GM21529 (cell line): ENCODE results near the gene FAM169A.
"Not testable (repeated sequence)": the region's sequence is repeated elsewhere in the genome, so short reads cannot be mapped to it uniquely, and the experiment has no call there.

Experiments
- ATAC-seq: cut with Tn5 transposase; IDR thresholded peaks from one replicate; pipeline ENCODE4 v1.9.1; 2021; ENCODE audit not compliant: unreplicated experiment

Gene FAM169A

DNA sequence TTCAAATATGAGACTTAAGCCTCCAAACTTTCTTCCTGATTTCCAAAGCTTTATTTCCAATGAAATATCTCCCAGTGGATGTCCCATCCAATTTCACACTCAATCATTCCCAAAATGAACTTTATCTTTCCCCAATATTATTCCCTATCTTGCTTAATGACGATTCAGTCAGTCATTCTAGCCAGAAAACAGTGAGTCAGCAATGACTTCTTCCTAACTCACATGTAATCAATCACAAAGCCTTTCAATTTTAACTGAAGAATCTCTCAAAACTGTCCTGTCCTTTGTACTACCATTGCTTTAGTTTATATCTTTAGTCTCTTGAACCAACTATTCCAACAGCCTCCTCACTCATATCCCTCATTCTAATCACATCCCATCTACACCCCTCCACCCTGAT is 64.2 kb downstream of the FAM169A start:
- no peak for ATAC-seq

DNA sequence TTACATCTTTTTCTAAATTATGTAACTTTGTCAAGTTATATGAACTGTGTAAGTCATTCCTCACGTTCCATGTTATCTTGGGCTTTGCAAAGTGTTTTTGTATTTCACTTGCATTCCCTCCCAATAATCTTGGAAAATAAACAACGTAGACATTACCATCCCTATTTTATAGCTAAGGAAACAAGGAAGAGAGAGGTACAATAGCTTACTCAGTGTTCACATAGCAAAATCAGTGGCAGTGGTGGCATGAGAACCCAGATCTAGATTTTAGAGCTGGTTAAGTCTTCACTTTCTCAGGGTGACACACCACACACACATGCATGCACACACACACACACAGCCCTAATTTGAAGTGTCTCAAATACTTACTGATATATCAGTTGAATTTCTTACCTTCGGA is 65.0 kb downstream of the FAM169A start:
- ATAC-seq, result no peak

DNA sequence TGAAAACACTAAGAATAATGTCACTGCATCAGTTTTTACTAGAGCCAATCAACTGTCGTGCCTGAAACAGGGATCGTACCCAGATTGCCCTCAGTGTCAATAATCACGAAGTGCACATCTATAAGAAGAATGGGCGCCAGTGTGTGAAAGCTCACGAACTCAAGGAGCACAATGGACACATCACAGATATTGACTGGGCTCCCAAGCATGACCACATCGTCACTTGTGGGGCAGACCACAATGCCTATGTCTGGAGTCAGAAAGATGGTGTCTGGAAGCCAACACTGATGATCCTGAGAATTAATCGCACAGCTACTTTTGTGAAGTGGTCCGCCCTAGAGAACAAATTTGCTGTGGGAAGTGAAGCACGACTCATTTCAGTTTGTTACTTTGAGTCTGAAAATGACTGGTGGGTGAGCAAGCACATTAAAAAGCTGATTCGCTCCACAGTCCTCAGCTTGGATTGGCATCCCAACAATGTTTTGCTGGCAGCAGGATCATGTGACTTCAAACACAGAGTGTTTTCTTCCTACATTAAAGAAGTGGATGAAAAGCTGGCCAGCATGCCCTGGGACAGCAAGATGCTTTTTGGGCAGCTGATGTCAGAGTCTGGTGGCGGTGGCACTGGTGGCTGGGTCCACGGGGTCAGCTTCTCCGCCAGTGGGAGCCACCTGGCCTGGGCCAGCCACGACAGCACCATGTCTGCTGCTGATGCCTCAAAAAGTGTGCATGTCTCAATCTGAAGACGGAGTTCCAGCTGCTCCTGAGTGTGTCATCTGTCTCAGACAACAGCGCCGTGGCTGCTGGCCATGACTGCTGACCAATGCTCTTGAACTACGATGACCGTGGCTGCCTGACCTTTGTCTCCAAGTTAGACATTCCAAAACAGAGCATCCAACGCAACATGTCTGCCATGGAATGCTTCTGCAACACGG is 66.9 kb downstream of the FAM169A start:
- no peak for ATAC-seq

DNA sequence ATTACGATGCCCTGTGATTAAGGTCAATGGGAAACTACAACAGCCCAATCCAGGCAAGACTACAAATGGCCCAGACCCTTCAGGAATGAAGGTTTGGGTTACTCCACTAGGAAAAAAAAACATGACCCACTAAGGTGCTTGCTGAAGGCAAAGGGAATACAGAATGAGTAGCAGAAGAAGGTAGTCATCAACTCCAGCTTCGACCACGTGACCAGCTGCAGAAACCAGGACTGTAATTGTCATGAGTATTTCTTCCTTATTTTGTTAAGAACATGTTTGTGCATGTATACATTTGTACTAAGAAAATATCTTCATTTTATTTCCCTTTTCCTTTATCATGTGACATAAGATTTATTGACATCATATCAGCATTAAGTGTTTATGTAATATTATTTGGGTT is 74.5 kb downstream of the FAM169A start:
- not testable (repeated sequence) for ATAC-seq

DNA sequence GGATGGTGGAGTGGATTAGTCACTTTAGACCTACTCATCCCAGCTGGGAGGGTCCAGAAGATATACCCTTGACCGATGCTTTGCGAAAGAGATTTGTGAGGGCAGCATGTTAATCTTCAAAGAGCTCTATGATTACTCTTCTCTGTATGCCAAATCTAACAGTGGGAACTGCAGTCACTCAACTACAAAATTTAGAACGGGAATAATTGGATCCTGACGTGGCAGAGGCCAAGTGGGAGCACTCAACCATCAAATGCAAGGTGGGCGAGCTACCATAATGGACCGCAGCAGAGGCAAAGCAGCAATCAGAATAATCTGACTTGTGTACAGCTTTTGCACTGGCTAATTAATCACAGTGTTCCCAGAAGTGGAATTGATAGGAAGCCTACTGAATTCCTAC is 78.8 kb downstream of the FAM169A start:
- no peak for ATAC-seq

DNA sequence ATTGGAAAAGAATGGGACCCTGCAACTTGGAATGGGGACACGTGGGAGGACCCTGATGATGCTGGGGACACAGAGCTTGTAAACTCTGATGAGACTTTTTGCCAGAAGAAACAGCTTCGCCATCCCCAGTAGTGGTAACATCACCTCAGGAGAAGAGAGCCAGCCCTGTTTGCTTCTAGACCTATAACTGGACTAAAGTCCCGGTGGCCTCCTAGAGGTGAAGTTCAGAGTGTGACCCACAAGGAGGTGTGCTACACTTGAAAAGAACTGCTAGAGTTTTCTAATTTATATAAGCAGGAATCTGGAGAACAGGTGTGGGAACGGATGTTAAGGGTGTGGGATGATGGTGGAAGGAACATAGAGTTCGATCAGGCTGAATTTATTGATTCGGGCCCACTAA is 79.3 kb downstream of the FAM169A start:
- ATAC-seq, result no peak

DNA sequence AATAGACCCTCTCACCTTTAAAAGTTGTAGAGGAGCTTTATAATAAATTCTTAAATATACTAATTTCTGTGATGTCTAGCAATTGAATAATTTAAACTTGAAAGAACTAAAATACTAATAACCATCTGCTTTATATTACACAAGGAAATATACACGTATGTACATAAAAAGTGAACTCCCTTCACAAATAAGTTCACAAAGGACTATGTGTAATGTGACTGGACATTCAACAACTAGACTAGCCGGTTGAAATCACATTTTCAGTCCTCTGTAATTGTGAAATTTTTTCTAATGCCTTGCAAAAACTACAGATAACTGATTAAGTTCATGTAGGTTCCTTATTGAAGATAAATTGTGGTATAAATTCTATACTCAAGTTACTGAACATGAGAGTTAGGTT is 87.6 kb downstream of the FAM169A start:
- no peak for ATAC-seq

DNA sequence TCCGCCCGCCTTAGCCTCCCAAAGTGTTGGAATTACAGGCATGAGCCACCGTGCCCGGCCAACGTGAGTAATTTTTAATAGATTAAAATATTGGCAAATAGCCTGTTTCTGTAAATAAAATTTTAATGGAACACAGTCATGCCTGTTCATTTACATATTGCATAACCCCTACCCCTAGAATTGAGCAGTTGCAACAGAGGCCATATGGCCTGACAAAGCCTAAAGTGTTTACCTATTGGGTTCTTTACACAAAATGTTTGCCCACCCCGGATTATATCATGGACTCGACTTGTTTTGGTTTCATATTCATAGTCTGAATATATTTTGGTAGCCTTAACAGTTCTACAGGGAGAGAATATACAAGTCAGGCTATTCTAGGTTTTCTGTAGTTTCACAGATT is 93.8 kb downstream of the FAM169A start:
- ATAC-seq, result no peak

DNA sequence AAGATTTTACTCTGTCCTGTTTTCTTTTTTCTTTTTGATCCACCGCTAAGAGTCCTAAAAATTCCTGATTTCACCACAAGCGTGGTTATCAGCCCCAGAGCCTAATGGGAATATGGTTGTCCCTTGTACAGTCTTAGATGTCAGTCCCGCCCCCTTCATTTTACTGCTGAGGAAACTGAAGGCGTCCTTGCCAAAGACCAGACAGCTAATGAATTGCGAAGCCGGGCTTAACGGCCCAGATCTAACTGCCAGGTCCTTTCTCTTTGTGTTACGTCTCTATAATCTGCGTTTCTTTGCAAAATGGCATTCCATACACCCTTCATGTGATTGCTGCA is 98.6 kb downstream of the FAM169A start:
- peak; percentile 23 for ATAC-seq

DNA sequence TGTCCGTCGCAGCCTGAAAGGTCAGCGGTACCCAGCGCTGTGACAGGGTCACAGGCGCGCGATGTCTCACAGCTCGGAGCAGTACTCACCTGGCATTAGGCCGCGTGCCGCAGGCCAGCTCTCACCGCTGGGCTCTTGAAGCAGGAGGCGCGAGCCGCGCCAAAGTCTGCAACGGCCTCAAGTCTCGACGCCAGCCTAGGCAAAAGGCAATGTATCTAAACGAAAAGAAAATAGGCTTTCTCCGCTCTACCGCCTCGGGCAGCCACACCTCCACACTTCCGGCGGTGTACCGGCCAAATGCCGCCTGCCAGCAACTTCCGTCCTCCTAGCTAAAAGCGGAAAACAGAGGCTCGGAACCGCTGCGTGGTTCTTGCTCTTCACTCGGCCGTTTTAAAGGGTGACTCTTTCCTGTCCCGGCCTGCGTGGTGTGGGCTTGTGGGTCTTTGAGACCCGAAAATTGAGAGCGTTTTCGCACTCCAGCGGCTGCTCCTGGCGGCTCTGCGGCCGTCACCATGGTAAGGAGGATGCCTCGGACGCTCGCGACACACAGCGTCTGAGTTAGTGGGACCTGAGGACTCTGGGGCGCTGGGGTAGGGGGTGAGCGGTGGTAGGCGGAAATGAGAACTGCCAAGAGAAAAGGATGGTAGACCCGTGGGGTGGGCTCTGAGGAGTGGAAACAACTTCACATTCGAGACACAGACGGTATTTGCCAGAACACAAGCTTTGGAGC is 99.2 kb downstream of the FAM169A start, which contains the start of the genes GFM2 and NSA2:
Gene GFM2 (minus strand): TSS at position 269 of the 730 bp plus-strand sequence. CDS start 3,375 bp downstream, outside the sequence.
Gene NSA2 (plus strand): TSS at position 401 of the 730 bp plus-strand sequence. CDS start 112 bp downstream, at position 513.
- peak; percentile 89 for ATAC-seq

DNA sequence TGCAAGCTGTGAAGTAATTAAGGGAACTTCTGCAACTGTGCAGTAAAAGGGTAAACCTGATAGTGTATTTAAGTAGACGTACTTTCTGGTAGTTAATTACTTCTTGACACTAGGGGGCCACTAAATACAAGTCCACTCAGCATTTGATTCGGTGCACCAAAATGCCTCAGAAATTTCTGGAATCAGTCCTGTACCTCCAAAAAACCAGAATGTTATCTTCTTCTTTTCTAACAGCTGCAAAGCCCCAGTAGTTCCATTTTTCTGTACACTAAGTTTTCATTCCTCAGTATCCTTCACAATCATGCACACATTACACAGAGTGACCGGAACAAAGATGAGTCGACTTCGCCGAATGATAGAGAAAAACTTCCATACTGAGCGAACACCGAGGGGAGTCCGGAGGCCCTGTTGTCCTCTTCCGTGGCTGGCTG is 99.8 kb downstream of the FAM169A start:
- peak; percentile 41 for ATAC-seq

DNA sequence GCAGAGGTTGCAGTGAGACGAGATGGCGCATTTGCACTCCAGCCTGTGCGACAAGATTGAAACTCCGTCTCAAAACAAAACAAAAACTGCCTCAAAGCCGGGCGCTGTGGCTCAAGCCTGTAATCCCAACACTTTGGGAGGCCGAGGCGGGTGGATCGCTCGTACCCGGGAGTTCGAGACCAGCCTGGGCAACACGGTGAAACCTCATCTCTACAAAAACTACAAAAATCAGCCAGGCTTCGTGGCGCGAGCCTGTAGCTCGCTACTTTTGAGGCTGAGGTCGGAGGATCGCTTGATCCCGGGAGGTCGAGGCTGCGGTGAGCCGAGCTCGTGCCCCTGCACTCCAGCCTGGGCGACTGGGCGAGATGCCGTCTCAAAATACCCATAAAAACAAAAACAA is 100.3 kb downstream of the FAM169A start:
- no peak for ATAC-seq

DNA sequence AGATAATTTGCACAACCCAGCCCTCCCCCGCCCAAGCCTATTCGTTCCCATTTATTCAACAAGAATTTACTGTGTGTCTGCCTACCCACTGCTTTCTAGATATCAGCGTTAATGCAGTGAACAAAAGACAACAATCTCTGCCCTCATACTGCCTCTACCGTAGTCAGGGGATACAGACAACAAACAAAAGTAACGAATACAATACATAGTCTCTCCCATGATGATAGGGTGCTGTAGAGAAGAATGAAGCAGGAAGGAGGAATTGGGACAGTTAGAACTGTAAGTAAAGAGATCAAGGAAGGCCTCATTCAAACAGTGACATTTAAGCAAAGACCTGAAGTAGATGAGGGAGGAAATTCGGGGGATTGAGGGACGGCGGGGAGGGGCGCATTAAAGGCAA is 101.0 kb downstream of the FAM169A start:
- no peak for ATAC-seq

DNA sequence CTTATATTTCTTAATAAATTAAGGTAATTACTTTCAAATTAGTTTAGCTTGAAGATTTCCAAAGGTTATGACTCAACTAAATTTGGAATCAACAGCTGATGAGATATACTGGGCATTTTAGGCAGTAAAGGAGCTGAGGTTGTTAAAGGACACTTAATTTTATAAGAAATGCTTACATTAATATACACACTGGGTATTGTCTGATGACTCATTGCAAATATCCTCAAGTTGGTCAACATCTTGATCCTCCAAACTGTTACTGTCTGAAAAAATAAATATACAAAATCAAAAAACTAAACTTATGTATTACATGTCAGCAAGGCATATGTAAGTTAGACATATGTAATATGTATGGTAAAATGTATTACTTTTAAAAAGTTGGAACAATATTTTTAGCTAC is 102.7 kb downstream of the FAM169A start:
- ATAC-seq, result no peak

DNA sequence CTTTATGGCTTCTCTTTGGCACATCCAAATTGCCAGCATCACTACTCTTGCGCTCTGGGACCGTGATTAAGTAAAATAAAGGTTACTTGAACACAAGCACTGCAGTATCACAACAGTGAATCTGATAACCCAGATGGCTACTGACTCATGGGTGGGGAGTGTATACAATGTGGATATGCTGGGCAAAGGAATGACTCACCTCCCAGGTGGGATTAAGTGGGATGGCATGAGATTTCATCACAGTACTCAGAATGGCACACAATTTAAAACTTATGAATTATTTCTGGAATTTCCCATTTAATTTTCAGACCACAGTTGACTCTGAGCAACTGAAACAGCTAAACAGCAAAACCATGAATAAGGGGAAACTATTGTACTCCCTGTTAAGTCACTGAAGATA is 103.6 kb downstream of the FAM169A start:
- ATAC-seq, result no peak

DNA sequence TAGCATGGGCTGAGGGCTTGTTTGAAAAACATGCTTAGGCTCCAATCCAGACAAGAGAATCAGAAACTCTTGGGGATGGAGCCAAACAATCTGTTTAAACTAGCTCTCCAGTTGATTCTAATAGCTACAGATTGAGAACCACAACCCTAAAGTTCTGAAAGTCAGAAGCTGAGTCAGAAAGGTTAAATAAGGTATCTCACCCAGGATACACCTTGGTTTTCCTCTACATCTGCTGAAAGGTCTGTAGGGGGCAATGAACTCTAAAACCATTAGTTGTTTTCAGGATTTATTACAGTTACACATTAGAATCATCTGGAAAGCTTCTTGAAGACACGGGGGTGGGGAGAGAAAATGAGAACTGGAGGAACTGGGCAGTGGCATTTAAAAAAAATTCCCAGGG is 104.9 kb downstream of the FAM169A start:
- ATAC-seq, result no peak

DNA sequence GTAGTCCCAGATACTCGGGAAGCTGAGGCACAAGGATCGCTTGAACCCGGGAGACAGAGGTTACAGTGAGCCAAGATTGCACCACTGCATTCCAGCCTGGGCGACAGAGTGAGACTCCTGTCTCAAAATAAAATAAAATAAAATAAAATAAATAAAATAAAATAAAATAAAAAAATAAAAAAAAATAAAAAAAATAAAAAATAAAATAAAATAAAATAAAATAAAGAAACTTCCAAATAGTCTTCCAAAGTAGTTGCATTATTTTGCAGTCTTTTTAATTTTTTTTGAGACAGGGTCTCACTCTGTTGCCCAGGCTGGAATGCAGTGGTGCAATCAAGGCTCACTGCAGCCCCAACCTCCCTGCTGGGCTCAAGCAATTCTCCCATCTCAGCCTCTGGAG is 117.4 kb downstream of the FAM169A start:
- not testable (repeated sequence) for ATAC-seq

DNA sequence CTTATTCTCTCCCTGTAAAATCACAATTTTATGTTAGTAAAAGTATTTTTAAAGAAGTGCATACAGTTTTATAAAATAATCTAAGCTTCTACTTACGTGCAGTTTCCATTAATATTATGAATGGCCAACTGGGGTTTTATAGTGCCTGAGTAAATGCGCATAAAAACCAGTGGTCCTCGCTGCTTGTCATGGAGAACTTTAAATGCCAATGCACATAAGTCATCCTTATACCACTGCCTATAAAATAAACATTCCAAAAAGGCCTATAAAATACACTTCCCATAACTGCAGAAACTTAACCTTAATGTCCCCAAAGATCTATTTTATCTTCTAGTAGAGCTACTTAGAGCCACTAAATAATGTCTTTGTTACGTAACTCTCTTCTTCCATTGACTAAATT is 127.8 kb downstream of the FAM169A start:
- ATAC-seq, result no peak

DNA sequence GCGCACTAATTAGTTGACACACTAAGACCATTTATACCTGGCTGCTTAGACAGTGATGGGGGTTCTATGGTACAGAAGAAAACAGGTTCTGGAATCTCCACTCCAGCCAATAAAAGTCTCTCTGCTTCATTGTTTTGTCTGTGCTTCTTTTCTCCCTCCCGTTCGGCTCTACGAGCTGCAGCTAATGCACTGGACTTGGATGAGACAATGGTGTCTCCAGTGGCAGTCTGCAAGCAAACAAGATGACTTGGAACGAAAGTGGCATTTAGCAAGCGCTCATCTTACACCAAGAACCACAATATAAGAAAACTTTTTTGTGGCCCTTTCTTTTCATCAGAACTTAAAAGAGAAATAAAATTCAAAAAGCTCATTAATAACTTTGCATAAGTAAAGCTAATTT is 129.4 kb downstream of the FAM169A start:
- no peak for ATAC-seq
